NCI-H2107 treated with DMSO at 0.1 percent for 48 hours (cell line): ENCODE measurements around the gene CUL1.
"Not testable (repeated sequence)": the region's sequence is repeated elsewhere in the genome, so short reads cannot be mapped to it uniquely, and the experiment has no call there.

Source experiments
- DNase-seq: peaks from one replicate; lab custom pipeline; 2025; ENCODE audit not compliant: unreplicated experiment; lab: John Stamatoyannopoulos, UW

CUL1 gene

DNA sequence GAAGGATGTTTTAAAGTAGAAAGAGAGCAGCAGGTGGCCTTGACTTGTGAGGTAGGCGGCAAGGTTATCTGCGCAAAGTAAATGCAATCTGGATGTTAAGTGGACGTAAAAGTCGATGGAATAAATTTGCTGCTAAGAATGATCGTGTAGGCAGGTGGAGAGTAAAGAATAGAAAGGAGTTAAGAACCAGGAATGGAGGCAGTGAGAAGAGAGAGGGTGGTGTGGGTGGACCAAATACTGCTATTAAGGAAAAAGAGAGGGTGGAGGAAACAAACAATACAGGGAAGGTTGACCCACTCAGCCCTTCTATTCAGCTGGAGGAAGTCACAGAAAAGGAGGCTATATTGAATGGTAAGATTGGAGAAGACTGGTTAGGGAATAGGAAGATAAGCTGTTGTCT is 1.9 kb upstream of the CUL1 start:
- no peak for DNase-seq

GRCh38 chr7:148697256-148698006 is 1.3 kb upstream of the CUL1 start:
- no peak for DNase-seq

DNA sequence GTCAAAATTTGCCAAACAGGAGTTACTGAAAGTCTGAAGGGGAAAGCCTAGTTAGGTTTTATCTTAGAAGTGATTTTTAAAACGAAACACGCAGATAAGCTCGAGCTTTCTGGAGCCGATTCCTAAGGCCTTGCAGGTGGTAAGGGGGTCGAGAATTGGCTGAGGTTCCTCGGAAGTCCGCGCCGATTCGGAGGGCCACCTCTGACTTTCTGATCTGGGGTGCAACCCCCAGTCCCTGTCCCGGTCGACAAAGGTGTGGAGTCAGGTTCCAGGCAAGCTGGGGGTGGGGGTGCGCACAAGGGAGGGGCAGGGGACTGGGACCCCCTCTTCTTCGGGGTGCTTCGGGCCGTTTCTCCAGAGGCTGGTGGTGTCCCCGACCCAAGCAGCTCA is 701 bp upstream of the CUL1 start:
- DNase-seq: no peak

DNA sequence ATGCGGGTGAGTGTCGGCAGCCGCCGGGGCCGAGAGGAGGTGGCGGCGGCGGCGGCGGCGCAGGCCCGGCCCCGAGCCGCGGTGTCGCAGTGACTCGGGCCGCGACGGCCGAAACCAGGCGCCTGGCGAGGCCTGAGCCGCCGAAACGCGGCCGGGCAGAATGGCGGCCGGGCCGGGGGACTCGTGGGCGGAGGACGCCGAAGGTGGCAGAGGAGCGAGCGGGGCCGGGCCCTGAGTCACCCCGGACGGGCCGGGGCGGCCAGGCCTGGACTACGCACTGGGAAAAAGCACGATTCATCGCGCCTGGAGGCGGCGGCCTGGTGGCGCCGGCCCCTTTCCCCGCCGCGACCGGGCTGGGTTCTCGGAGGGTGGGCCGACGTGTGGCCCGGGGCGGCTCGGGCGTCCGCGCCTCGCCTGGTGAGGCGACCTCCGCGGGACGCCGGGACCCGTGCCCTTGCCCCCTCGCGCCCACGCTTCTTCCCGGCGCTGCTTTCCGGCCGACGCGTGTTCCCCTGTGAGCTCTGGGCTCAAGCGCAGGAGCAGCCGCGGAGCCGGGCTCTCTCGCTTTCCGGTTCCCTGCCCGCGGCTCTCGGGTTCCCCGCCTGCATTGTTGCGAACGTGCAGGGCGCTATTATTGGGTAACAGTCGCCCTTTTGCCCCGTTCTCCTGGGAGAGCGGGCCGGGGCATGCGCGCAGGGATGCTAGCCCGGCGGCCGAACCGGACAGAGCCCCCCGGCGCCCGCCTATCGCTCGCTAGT is 500 bp downstream of the CUL1 start:
- DNase-seq: no peak

DNA sequence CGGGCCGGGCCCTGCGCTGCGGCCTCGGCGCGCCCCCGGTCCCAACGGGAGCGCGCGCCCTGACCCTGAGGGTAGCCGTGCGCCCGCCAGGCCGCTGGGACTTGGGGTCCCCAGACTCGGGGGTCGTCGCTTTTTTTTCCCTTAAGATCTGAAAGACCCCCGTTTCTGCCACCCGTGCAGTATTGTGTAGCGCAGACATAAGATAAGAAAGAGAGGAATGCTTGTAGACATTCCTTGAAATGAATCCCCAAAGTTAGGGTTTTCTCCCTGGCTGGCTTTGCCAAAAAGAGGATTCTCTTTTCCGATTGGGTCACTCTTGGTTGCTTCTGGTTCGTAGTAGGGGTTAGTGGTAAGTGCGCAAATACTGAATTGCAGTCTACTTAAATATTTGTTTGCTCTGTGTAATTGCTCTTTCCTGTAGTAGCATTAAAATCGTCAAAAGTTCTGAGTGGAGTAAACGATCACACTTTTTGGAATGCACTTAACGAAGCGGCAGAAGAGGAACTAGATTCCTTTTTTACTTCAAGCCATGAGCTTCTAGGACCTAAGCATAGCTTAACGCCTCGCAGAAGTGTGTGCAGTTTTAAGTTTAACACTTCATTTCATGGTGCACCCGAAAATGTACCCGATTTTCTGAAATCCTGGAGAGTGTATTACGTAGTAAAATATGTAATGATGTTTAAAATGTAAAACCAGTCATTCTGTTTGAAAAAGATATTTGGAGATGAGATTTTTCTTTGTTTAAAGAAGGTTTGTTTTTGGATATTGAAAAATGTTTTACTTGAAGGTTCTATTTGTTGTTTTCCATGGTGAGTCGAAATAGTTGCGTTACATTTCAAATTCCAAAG is 1.3 kb downstream of the CUL1 start:
- peak; percentile 16 for DNase-seq

- no peak for DNase-seq
Observed at GRCh38 chr7:148700661-148701064, 2.0 kb downstream of the CUL1 start.

GRCh38 chr7:148701414-148701813 is 2.7 kb downstream of the CUL1 start:
- no peak for DNase-seq

DNA sequence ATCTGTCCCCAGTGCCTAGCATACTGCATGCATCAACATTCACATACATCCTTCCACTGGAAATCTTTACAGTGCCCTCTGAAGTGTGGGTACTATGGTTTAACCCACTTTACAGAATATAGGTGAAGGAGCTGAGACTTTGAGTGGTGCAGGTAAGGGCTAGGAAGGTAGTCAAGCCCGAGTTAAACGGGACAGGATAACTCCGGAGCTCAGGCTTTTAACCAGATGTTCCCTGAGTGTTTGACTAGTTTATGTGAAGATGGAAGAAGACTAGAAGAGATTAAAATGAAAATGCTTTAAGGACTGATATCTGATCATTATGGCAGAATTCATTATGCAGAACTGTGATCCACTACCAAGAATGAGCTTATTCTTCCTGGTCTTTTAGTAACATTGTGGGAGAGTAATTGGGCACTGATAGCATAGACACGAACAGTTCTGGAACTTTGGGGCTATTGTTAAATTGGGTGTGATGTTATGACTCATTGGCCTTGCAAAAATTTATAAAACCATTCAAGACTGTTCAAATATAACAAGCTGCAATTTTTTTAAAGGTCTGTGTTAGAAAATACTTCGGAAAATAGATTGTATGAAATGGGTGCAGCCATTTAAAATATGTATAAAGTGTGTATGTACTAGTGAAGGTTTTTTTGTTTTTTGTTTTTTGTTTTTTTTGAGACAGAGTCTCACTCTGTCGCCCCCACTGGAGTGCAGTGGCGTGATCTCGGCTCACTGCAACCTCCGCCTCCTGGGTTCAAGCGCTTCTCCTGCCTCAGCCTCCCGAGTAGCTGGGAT is 4.4 kb downstream of the CUL1 start:
- no peak for DNase-seq

DNA sequence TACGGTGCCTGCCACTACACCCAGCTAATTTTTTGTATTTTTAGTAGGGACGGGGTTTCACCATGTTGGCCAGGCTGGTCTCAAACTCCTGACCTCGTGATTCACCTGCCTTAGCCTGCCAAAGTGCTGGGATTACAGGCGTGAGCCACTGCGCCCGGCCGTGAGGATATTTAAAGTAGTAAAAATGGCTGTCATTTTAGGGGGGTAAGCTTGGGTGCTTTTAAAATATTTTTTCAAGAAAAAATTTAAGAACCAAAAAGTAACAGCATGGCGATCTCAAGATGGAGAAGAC is 4.9 kb downstream of the CUL1 start:
- not testable (repeated sequence) for DNase-seq

DNA sequence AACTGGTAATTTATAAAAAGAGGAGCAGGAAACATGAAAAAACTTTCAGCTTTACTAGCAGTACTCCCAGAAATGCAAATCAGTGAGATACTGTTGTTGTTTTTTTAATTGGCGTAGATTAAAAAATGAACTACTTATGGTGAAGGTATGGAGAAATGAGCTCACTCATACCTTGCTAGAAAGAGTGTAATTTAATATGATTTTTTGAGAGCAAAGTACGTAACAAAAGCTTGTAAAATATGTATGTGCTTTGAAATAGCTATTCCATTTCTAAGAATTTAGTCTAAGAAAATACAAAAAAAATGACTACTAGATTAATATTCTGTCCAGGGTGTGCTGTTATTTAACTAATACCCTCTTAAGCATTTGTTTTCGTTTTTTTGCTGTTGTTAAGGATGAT is 5.5 kb downstream of the CUL1 start:
- DNase-seq: no peak

- DNase-seq: no peak
Observed at GRCh38 chr7:148704970-148705369, 6.3 kb downstream of the CUL1 start.

DNA sequence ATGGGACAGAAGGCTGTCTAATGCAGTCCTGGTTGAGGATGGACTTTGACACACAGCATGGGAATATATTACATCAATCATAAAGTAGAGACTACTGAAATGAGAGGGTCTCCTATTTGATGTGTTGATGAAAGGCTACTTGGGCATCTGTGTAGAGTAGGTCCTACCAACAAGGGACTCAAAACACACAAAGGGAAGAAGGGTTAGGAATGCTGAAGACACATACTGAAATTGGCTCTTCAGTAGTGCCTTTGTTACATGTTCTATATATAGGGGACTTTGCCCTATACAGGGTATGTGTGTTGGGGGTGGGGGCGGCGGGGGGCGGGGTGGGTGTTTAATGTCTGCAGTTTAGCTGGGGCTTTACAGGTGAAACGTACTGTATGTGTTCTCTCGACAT is 7.7 kb downstream of the CUL1 start:
- DNase-seq: no peak

GRCh38 chr7:148708026-148708885 is 9.6 kb downstream of the CUL1 start:
- DNase-seq: no peak

DNA sequence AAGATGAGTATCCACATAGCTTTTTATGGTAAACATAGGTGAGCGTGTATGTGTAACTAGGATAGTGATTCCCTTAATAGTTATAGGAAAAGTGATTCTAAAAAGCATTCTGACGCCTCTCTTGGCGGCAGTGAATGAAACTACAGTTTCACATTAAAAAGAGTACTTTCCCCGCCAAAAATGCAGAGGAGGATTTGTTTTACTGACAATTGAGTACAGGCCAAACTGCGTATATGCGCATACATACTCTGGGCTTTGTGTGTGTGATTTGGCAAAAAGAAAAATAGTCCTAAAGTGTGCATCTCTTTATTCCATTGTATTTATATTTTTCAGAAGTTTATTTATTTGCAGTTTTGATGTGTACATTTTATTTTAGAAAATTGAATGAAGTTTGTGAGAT is 10.3 kb downstream of the CUL1 start:
- no peak for DNase-seq

- not testable (repeated sequence) for DNase-seq
Observed at GRCh38 chr7:148710426-148710825, 11.7 kb downstream of the CUL1 start.

- DNase-seq: no peak
Observed at GRCh38 chr7:148711191-148712102, 12.7 kb downstream of the CUL1 start.

- DNase-seq: no peak
Observed at GRCh38 chr7:148712678-148713329, 14.1 kb downstream of the CUL1 start.

DNA sequence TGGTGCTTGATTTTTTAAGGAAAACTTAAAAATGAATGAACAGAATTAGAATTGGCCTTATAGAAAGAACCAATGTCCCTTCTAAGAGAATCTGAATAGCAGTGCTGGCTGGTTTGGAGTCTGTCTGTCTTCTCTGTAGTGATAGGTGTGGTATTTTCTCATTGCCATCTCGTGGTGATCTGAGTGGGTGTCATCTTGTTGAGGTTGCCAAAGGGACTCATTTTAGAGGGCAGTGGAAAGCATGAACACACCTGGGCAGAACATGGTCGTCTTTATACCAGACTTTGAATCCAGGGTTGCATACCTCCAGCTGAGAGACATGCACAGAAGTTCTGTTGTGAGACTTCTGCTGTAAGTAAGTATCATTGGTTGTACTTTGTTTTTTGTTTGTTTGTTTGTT is 15.8 kb downstream of the CUL1 start:
- no peak for DNase-seq

- DNase-seq: no peak
Observed at GRCh38 chr7:148715027-148715426, 16.3 kb downstream of the CUL1 start.
